Peyer's patch (tissue), 4 donors: Measurements from ENCODE around the gene SMOC1. TPM values are rescaled to one million over a fixed set of nuclear protein-coding genes. Genes with fewer than 3 reads are reported as not detected.

Experiments
- DNase-seq, 3 donors: peaks; one replicate each; pipeline ENCODE4 v3.0.0-alpha.2; 2017 to 2019
- H3K27ac ChIP-seq, 4 donors: fragments of 200-600 bp; sonication (generic); one replicate each; pipeline ENCODE4 v1.5.1; 2016 to 2019
- H3K27me3 ChIP-seq, 2 donors: fragments of 200-600 bp; sonication (generic); one replicate each; pipeline ENCODE4 v1.5.1; 2019
- H3K36me3 ChIP-seq, 3 donors: fragments of 200-600 bp; sonication (generic); one replicate each; pipeline ENCODE4 v1.5.1; 2016 to 2019
- H3K4me1 ChIP-seq, 4 donors: fragments of 200-600 bp; sonication (generic); one replicate each; pipeline ENCODE4 v1.5.1; 2016 to 2019
- H3K4me3 ChIP-seq, 4 donors: fragments of 200-600 bp; sonication (generic); 1 replicate in 3 of 4; 2 replicates in 1 of 4; pipeline ENCODE4 v1.5.1; 2016 to 2019; ENCODE audit warnings: mild to moderate bottlenecking in 1 of 4
- H3K9me3 ChIP-seq, 4 donors: fragments of 200-600 bp; sonication (generic); one replicate each; pipeline ENCODE4 v1.5.1; 2016 to 2019; ENCODE audit warnings: mild to moderate bottlenecking in 1 of 4
- POLR2A ChIP-seq, 2 donors: fragments of 450-650 bp; IDR thresholded peaks; one replicate each; pipeline ENCODE4 v1.5.1; 2017; ENCODE audit warnings: antibody characterized with exemption in 2 of 2, mild to moderate bottlenecking in 2 of 2, moderate library complexity in 2 of 2
- total RNA-seq, 4 donors: library from RNA; depleted of rRNA; stranded (reverse); fragments of >200 nt; gene quantifications; one replicate each; pipeline ENCODE4 v1.1.0, GENCODE V29; 2016
- TF ChIP-seq, protein P1 (sequence below), 6 experiments: fragments of 450-650 bp in 4 of 6; fragments of 200-600 bp in 2 of 6; sonication (generic) in 1 of 6; IDR thresholded peaks; one replicate each; pipeline ENCODE4 v1.5.1; 2017 to 2019; ENCODE audit warnings: antibody characterized with exemption in 6 of 6, mild to moderate bottlenecking in 3 of 6, moderate library complexity in 1 of 6

Gene SMOC1
- total RNA-seq, 4 donors from 2014 or later, result 0.35 to 0.54 (median 0.38) TPM; not detected in 1

DNA sequence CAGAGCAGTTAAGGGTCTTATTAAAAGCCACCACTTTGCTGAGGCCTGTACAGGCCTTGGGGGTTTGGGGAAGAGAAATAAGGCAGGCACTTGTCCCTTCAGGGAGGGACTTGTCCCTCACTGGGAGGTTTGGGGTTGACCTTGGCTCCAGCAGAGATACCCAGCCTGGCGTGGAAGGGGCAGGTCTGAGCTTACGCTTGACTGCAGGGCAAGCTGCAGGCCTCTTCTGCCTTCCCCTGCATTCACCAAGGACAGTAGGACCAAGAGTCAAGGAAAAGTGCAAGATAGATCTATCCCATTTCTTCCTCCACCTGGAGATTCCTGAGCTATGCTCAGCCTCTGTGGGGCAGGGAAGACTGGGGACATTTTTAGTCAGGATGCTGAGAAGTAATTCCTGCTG is 154.3 kb downstream of the SMOC1 start:
- Histone ChIP-seq H3K36me3 (no peaks in the 10 kb centered on the region), H3K4me1 (no peaks in the 10 kb centered on the region), H3K4me3 (no peak overlapping the region), H3K9me3 (no peaks in the 10 kb centered on the region), H3K27me3 (no peaks in the 10 kb centered on the region), H3K27ac (no peak overlapping the region)
- no peak for DNase-seq
- TF ChIP-seq POLR2A (IDR thresholded peaks at IDR 0.05), result no peak
- TF ChIP-seq, protein P1, sequence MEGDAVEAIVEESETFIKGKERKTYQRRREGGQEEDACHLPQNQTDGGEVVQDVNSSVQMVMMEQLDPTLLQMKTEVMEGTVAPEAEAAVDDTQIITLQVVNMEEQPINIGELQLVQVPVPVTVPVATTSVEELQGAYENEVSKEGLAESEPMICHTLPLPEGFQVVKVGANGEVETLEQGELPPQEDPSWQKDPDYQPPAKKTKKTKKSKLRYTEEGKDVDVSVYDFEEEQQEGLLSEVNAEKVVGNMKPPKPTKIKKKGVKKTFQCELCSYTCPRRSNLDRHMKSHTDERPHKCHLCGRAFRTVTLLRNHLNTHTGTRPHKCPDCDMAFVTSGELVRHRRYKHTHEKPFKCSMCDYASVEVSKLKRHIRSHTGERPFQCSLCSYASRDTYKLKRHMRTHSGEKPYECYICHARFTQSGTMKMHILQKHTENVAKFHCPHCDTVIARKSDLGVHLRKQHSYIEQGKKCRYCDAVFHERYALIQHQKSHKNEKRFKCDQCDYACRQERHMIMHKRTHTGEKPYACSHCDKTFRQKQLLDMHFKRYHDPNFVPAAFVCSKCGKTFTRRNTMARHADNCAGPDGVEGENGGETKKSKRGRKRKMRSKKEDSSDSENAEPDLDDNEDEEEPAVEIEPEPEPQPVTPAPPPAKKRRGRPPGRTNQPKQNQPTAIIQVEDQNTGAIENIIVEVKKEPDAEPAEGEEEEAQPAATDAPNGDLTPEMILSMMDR (IDR thresholded peaks at IDR 0.05), result no peak

DNA sequence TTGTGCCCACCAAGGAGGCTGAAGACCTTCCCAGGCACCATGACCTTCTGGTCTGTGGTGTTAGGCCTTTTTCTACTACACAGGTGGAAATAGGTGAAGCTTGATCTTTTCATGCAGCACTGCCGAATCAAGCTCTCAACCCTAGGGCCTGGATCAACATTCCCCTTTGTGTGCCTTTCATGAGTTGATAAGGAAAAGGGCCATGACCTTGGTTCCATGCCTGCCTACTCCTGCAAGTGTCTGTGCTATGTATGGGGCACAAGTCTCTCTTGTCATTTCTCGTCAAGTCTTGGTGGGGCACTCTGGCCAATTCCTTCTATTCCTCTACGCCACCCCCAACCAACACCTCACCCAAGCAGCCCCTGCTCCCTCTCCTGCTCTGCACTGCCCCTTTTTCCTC is 155.0 kb downstream of the SMOC1 start:
- DNase-seq, result no peak
- Histone ChIP-seq H3K4me3 (no peak overlapping the region), H3K9me3 (no peaks in the 10 kb centered on the region), H3K27ac (no peak overlapping the region), H3K4me1 (no peaks in the 10 kb centered on the region), H3K36me3 (no peaks in the 10 kb centered on the region), H3K27me3 (no peaks in the 10 kb centered on the region)
- no peak for TF ChIP-seq POLR2A (IDR thresholded peaks at IDR 0.05)
- TF ChIP-seq, protein P1 (IDR thresholded peaks at IDR 0.05), result no peak

DNA sequence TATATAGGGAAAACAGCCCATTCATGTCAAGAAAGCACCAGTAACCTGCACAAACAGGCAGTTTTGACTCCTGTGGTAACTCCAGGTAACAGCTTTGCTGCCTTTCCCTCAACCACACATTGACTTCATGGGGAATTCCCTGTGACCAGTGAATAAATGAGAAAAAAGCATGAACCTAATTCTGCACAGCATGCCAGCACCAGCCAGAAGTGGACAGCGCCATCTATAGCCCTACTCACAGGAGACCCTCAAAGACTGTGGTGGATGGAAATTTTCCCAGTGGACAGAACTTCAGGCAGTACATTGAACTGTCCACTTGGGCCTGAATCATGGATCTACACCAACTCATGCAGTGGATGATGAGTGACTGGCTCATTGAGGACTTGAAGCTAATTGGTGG is 157.4 kb downstream of the SMOC1 start:
- no peak overlapping the region for H3K27ac ChIP-seq

DNA sequence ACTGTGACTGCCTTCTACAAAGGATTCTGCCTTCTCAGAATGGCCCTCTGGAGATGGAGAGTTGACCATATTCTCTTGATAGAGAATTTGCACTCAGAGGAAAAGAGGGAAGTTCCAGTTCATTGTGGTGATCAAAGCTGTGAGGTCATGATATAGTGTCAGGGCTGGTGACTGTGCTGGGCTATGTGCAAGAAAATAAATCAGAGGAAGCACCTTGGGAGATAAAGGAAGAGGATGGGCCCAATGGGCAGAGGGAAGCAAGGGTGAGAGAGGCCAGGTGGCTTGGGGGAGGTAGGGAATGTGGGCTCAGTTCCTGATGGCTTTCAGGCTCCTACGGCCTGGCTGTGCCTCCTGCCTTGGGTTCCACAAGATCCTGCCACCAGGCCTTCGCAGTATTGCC is 163.8 kb downstream of the SMOC1 start:
- Histone ChIP-seq H3K9me3 (no peaks in the 10 kb centered on the region), H3K27me3 (no peaks in the 10 kb centered on the region), H3K36me3 (no peaks in the 10 kb centered on the region), H3K27ac (no peak overlapping the region), H3K4me3 (no peak overlapping the region), H3K4me1 (no peaks in the 10 kb centered on the region)
- TF ChIP-seq POLR2A (IDR thresholded peaks at IDR 0.05), result no peak
- TF ChIP-seq, protein P1 (IDR thresholded peaks at IDR 0.05), result no peak
- DNase-seq, result no peak

More for the DNA sequence above, 157.4 kb downstream of the SMOC1 start:
- Histone ChIP-seq H3K4me3 (no peak overlapping the region), H3K4me1 (no peaks in the 10 kb centered on the region), H3K27me3 (no peaks in the 10 kb centered on the region), H3K36me3 (no peaks in the 10 kb centered on the region), H3K9me3 (no peaks in the 10 kb centered on the region)
- DNase-seq, result no peak
- TF ChIP-seq POLR2A (IDR thresholded peaks at IDR 0.05), result no peak
- TF ChIP-seq, protein P1 (IDR thresholded peaks at IDR 0.05), result no peak

DNA sequence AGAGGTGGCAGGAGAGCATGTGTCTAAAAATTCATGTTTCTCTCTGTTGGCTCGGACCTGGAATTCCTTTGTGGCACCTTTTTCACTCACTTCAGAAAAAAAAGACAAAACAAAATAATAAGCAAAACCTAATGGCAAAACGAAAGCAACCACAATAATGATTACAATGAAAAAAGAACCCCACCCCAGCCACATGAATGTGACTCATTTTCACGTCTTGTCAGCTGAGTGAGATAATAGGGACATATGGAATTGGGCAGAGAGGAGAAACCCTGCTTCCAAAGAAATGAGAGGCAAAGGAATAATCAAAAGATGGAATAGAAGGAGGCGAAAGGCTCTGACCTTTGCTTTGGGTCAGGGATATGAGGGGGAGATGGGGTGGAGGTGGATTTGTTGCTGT is 166.1 kb downstream of the SMOC1 start:
- TF ChIP-seq POLR2A (IDR thresholded peaks at IDR 0.05), result no peak
- TF ChIP-seq, protein P1 (IDR thresholded peaks at IDR 0.05), result no peak
- no peak for DNase-seq
- Histone ChIP-seq H3K27me3 (no peaks in the 10 kb centered on the region), H3K9me3 (no peaks in the 10 kb centered on the region), H3K4me1 (no peaks in the 10 kb centered on the region), H3K27ac (no peak overlapping the region), H3K4me3 (no peak overlapping the region), H3K36me3 (no peaks in the 10 kb centered on the region)
